ENCODE measurements around the gene PHC2. TPM values are rescaled to one million over a fixed set of nuclear protein-coding genes. Genes with fewer than 3 reads are reported as not detected.

Gene PHC2
- total RNA-seq, 6 experiments from 2014 or later: 49.3 to 86.5 (median 66.8) TPM

GRCh38 chr1:33302325-33302724 is 128.6 kb downstream of the PHC2 start:
- DNase-seq: peak in 1 of 3 donors; percentile 29
- H3K27ac ChIP-seq: no peak overlapping the region
- H3K9me3 ChIP-seq: no peaks in the 10 kb centered on the region
- 71% methylated on average over 1 of the region's 1 CpG for WGBS (ENCODE audit: insufficient coverage, low coverage, low lambda C conversion rate, missing lambda C conversion rate)
- ATAC-seq: peak in 1 of 4 donors; percentile 12
- peaks cover 0 to 7% (median 0%) of the 10 kb centered on the region in 4 donors for H3K36me3 ChIP-seq
- H3K4me1 ChIP-seq: peaks cover 0 to 28% (median 0%) of the 10 kb centered on the region in 4 donors
- no peak overlapping the region for H3K4me3 ChIP-seq
- H3K27me3 ChIP-seq: no peaks in the 10 kb centered on the region
- TF ChIP-seq, protein P1, sequence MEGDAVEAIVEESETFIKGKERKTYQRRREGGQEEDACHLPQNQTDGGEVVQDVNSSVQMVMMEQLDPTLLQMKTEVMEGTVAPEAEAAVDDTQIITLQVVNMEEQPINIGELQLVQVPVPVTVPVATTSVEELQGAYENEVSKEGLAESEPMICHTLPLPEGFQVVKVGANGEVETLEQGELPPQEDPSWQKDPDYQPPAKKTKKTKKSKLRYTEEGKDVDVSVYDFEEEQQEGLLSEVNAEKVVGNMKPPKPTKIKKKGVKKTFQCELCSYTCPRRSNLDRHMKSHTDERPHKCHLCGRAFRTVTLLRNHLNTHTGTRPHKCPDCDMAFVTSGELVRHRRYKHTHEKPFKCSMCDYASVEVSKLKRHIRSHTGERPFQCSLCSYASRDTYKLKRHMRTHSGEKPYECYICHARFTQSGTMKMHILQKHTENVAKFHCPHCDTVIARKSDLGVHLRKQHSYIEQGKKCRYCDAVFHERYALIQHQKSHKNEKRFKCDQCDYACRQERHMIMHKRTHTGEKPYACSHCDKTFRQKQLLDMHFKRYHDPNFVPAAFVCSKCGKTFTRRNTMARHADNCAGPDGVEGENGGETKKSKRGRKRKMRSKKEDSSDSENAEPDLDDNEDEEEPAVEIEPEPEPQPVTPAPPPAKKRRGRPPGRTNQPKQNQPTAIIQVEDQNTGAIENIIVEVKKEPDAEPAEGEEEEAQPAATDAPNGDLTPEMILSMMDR (IDR thresholded peaks at IDR 0.05): no peak
- TF ChIP-seq POLR2A (IDR thresholded peaks at IDR 0.05): no peak
- intact Hi-C loops (cut with DNase I): no loop called here

DNA sequence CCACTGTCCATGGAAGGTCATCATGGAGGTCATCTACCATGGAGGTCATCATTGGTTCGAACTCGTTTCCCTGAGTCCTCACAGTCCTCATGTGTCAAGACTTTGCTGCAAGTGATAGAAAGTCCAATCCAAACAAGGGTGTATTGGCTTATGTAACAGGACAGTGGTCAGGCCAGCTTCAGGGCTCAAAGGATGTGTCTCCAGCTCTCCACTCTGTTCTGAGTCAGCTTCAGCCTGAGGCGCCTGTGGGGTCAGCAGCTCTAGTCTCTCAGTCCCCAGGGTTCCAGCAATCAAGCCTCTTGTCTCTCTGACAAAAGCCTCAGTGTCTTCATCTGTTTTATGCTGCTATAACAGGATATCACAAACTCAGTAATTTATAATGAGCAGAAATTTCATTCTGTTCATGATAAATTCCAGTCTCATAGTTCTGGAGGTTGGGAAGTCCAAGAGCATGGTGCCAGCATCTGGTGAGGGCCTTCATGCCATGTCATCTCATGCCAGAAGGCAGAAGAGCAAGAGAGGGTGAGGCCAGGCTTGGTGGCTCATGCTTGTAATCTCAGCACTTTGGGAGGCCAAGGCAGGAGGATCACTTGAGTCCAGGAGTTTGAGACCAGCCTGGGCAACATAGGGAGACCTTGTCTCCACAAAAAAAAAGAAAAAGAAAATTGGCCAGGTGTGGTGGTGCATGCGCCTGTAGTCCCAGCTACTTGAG is 129.5 kb downstream of the PHC2 start:
- 44% methylated on average over 2 of the region's 4 CpGs for WGBS (ENCODE audit: insufficient coverage, low coverage, low lambda C conversion rate, missing lambda C conversion rate)
- Histone ChIP-seq H3K27me3 (no peaks in the 10 kb centered on the region), H3K4me1 (peaks cover 0 to 33% (median 4%) of the 10 kb centered on the region in 4 donors), H3K4me3 (no peak overlapping the region), H3K36me3 (peaks cover 0 to 7% (median 0%) of the 10 kb centered on the region in 4 donors), H3K27ac (peak overlapping the region in 1 of 3 donors; percentile 27), H3K9me3 (no peaks in the 10 kb centered on the region)
- intact Hi-C loops (cut with DNase I): no loop called here
- DNase-seq (peak in 1 of 3 donors; percentile 49), ATAC-seq (peak in 1 of 4 donors; percentile 65)
- TF ChIP-seq, protein P1 (IDR thresholded peaks at IDR 0.05): no peak
- no peak for TF ChIP-seq POLR2A (IDR thresholded peaks at IDR 0.05)

DNA sequence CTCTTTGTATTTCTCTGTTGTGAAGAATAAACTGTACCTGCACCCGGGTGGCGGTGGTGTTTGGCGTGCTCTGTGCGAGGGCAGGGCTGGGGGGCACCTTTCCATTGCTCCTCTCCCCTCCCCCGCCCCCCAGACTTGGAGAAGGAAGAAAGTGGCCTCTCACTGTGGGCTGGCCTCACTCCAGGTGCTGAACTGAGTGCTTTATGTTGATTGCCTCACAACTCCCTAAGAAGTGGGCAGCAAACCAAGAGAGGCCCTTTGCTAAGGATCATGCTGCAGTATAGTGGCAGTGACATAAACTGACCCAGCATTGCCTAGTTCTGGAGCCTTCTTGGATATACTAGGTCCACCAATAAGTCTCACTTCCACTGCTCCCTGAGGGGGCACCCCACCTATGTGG is 130.2 kb downstream of the PHC2 start:
- H3K4me1 ChIP-seq: peaks cover 0 to 40% (median 7%) of the 10 kb centered on the region in 4 donors
- DNase-seq (peak in 1 of 3 donors; percentile 53), ATAC-seq (peak in 1 of 4 donors; percentile 6)
- no peak overlapping the region for H3K27ac ChIP-seq
- H3K27me3 ChIP-seq: no peaks in the 10 kb centered on the region
- H3K4me3 ChIP-seq: no peak overlapping the region
- intact Hi-C loops (cut with DNase I): no loop called here
- H3K36me3 ChIP-seq: peaks cover 0 to 7% (median 0%) of the 10 kb centered on the region in 4 donors
- H3K9me3 ChIP-seq: no peaks in the 10 kb centered on the region
- no peak for TF ChIP-seq POLR2A (IDR thresholded peaks at IDR 0.05)
- TF ChIP-seq, protein P1 (IDR thresholded peaks at IDR 0.05): no peak
- 60% methylated on average over 1 of the region's 5 CpGs for WGBS (ENCODE audit: insufficient coverage, low coverage, low lambda C conversion rate, missing lambda C conversion rate)

GRCh38 chr1:33299461-33300155 is 131.3 kb downstream of the PHC2 start:
- intact Hi-C loops (cut with DNase I): loop anchor here (5.0 to 10.0 kb wide), 3 partner anchors 68 to 165 kb away; no protein-coding TSS in a partner anchor
- H3K36me3 ChIP-seq: peaks cover 0 to 7% (median 0%) of the 10 kb centered on the region in 4 donors
- H3K4me3 ChIP-seq: no peak overlapping the region
- 87% methylated on average over 3 of the region's 15 CpGs for WGBS (ENCODE audit: insufficient coverage, low coverage, low lambda C conversion rate, missing lambda C conversion rate)
- H3K9me3 ChIP-seq: no peaks in the 10 kb centered on the region
- peaks cover 0 to 47% (median 8%) of the 10 kb centered on the region in 4 donors for H3K4me1 ChIP-seq
- ATAC-seq (no peak), DNase-seq (peak in 1 of 3 donors; percentile 42)
- no peak overlapping the region for H3K27ac ChIP-seq
- H3K27me3 ChIP-seq: no peaks in the 10 kb centered on the region
- no peak for TF ChIP-seq POLR2A (IDR thresholded peaks at IDR 0.05)
- TF ChIP-seq, protein P1 (IDR thresholded peaks at IDR 0.05): no peak
